GM06990 (cell line): ENCODE measurements around the gene PRPF40B.

Source experiments
- DNase-seq: peaks from one replicate; pipeline ENCODE4 v3.0.0-alpha.2; 2011; ENCODE audit not compliant: insufficient read length; ENCODE audit errors: extremely low read depth
- H3K27me3 ChIP-seq: replicated peaks from 2 replicates; pipeline ENCODE4 v1.6.0; 2011; ENCODE audit warnings: low read length; ENCODE audit not compliant: control insufficient read depth, insufficient read depth
- H3K36me3 ChIP-seq: 2 replicates; pipeline ENCODE4 v1.5.1; 2011; ENCODE audit warnings: low read length; ENCODE audit not compliant: control insufficient read depth, insufficient read depth
- H3K4me3 ChIP-seq: replicated peaks from 2 replicates; pipeline ENCODE4 v1.5.1; 2011; ENCODE audit warnings: low read depth, mild to moderate bottlenecking, control low read depth, low read length
- CTCF ChIP-seq: IDR thresholded peaks from 2 replicates; pipeline ENCODE4 v1.5.1; 2011; ENCODE audit warnings: low read length, control low read depth, mild to moderate bottlenecking, inconsistent platforms; ENCODE audit not compliant: insufficient read depth, poor library complexity, severe bottlenecking

The PRPF40B gene

DNA sequence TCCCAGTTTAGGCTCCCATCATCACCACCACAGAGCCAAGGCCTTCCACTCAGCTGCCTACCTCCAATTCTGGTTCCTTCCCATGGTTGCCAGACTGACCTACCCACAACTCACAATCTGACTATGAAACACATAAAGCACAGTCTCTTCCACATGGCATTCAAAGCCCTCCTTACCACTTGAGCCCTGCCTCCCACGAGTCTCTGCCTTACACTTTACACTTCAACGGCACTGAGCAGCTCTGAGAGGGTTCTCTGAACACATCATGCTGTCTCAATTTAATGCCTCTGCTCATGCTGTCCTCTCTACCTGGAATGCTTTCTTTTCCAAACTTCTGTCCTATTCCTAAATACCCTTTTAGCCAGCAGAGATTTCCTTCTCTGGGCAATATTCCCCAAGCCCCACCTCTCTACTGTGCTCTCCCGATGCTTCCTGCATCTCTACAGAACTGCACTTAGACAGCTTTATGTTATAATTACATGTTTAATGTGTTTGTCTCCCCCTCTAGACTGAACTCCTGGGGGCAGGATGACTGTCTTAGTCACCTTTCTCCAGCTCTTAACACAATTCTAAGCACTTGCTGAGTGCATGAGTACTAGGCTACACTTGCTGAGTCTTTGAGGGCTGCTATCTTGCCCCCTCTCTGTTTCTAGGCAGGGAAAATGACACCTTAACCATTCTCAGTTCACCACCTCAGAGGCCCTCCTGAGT, 60.4 kb downstream of the PRPF40B start:
- no peak for TF ChIP-seq CTCF
- no peak for DNase-seq
- no peak overlapping the region for H3K4me3 ChIP-seq
- H3K36me3 ChIP-seq = no peaks in the 10 kb centered on the region; the same call in 1 of the 2 replicates
- no peaks in the 10 kb centered on the region for H3K27me3 ChIP-seq

- no peak for TF ChIP-seq CTCF
- H3K27me3 ChIP-seq = no peaks in the 10 kb centered on the region
Measured at GRCh38 chr12:49684310-49684854, 61.0 kb downstream of the PRPF40B start.

DNA sequence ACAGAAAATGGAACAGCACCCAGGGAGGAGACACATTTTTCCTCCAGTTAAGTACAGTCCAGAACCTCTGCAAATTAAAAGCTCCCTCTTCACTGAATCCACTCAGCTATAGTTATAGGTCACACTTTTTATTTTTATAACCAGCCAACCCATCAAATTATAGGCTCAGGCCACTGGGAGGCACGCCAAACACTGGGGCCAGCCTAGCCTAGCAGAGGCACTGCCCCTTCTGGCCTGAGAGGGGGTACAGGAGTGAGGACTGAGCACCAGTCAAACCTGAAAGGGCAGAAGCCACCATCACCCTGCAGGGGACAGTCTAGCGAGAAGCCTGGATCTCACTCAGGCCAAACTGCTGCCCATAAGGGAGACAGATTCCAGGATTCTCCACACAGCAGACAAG, 64.6 kb downstream of the PRPF40B start:
- Histone ChIP-seq H3K4me3 (no peak overlapping the region), H3K27me3 (no peaks in the 10 kb centered on the region), H3K36me3 (no peaks in the 10 kb centered on the region; the same call in 1 of the 2 replicates)
- no peak for DNase-seq
- TF ChIP-seq CTCF = no peak

More at GRCh38 chr12:49684310-49684854, 61.0 kb downstream of the PRPF40B start:
- Histone ChIP-seq H3K4me3 (no peak overlapping the region), H3K36me3 (no peaks in the 10 kb centered on the region; the same call in 1 of the 2 replicates)
- no peak for DNase-seq

DNA sequence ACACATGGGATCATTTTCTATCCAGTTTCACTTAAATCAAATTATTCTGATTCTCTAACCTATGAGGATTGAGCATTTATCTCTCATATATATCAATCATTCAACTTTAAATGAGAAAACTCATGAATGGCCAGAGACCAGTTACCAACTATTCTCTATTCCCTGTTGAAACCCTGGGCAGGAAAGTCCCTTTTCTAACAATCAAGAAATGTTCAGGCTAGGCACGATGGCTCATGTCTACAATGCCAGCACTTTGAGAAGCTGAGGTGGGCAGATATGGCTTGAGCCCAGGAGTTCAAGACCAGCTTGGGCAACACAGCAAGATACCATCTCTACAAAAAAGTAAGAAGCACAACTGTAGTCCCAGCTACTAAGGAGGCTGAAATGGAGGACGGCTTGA, 65.9 kb downstream of the PRPF40B start:
- no peaks in the 10 kb centered on the region for H3K27me3 ChIP-seq
- H3K36me3 ChIP-seq = no peaks in the 10 kb centered on the region; the same call in 1 of the 2 replicates
- no peak overlapping the region for H3K4me3 ChIP-seq
- TF ChIP-seq CTCF = no peak
- DNase-seq = no peak

DNA sequence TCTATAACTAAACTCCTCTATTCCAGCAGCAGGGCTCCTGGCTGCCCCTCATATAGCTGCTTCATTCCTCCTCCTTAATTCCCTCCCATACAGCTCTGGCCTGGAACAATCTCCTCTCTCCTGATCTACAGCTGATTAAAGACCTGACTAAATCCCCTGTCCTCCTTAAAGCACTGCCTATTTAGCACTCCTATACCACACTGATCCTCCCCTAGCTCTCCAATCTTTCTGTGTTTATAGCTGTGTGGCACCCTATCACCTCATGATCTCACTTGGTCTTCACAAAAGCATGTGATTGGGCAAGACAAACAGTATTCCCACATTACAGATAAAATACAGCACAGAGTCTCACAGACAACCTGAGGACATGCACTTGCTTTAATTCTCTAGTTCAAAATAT, 66.4 kb downstream of the PRPF40B start:
- Histone ChIP-seq H3K4me3 (no peak overlapping the region), H3K36me3 (no peaks in the 10 kb centered on the region), H3K27me3 (no peaks in the 10 kb centered on the region)
- no peak for DNase-seq
- no peak for TF ChIP-seq CTCF
